SK-N-SH (cell line): ENCODE data around the gene TECR. TPM values are rescaled to one million over a fixed set of nuclear protein-coding genes. Genes with fewer than 3 reads are reported as not detected.

Source experiments
- CTCF ChIA-PET: fragments of 300-600, 350-600 bp; formaldehyde crosslinking; extraction: SDS; loops from one replicate; lab custom pipeline; 2021; lab: Yijun Ruan, JAX
- POLR2A ChIA-PET: fragments of 350-600 bp; sonication (Branson Sonifier 250); formaldehyde crosslinking; extraction: SDS; loops from one replicate; lab custom pipeline; 2020; ENCODE audit warnings: antibody characterized with exemption, inconsistent platforms; lab: Yijun Ruan, JAX
- DNase-seq: peaks from one replicate; pipeline ENCODE4 v3.0.0; 2012
- H2AFZ ChIP-seq: fragments of 200-600 bp; sonication (generic); 2 replicates; pipeline ENCODE4 v1.8.1; 2016; ENCODE audit warnings: antibody characterized with exemption, mild to moderate bottlenecking, low read depth
- H3F3A ChIP-seq: fragments of 200-600 bp; sonication (generic); replicated peaks from 2 replicates; pipeline ENCODE3; 2016; ENCODE audit warnings: antibody characterized with exemption, mild to moderate bottlenecking; ENCODE audit not compliant: insufficient read depth
- H3K27ac ChIP-seq, 2 experiments: fragments of 200-500 bp in 1 of 2; fragments of 200-600 bp in 1 of 2; sonication (Bioruptor generic) in 1 of 2; sonication (generic), shearing (Covaris generic) in 1 of 2; 2 replicates each; pipeline versions ENCODE4 v1.5.1 to v1.6.1; 2014 to 2016; ENCODE audit warnings: low read depth in 2 of 2, inconsistent platforms in 1 of 2, low read length in 1 of 2, mild to moderate bottlenecking in 1 of 2, mixed read lengths in 1 of 2
- H3K27me3 ChIP-seq: fragments of 200-600 bp; sonication (generic), shearing (Covaris generic); 2 replicates; pipeline ENCODE4 v1.6.1; 2016; ENCODE audit warnings: mixed run types; ENCODE audit not compliant: insufficient read depth
- H3K36me3 ChIP-seq, 2 experiments: fragments of 200-500 bp in 1 of 2; fragments of 200-600 bp in 1 of 2; sonication (Bioruptor generic) in 1 of 2; sonication (generic) in 1 of 2; replicated peaks in 1 of 2; 2 replicates each; pipeline versions ENCODE3 to v1.5.1; 2014 to 2016; ENCODE audit warnings: low read length in 1 of 2, mild to moderate bottlenecking in 1 of 2; ENCODE audit not compliant: insufficient read depth in 2 of 2, control insufficient read depth in 1 of 2
- H3K4me1 ChIP-seq, 2 experiments: fragments of 200-500 bp in 1 of 2; fragments of 200-600 bp in 1 of 2; sonication (Bioruptor generic) in 1 of 2; sonication (generic), shearing (Covaris generic) in 1 of 2; 2 replicates each; pipeline versions ENCODE4 v1.5.1 to v1.6.1; 2014 to 2016; ENCODE audit warnings: low read depth in 1 of 2, low read length in 1 of 2, mixed run types in 1 of 2; ENCODE audit not compliant: insufficient read depth in 2 of 2, control insufficient read depth in 1 of 2
- H3K4me2 ChIP-seq: fragments of 200-600 bp; sonication (generic), shearing (Covaris generic); 2 replicates; pipeline ENCODE4 v1.6.1; 2017; ENCODE audit warnings: mixed run types
- H3K4me3 ChIP-seq, 2 experiments: fragments of 200-500 bp in 1 of 2; fragments of 200-600 bp in 1 of 2; sonication (Bioruptor generic) in 1 of 2; sonication (generic), shearing (Covaris generic) in 1 of 2; 2 replicates each; pipeline versions ENCODE4 v1.5.1 to v1.8.1; 2014 to 2016; ENCODE audit warnings: low read depth in 2 of 2, inconsistent platforms in 1 of 2, low read length in 1 of 2, mild to moderate bottlenecking in 1 of 2, mixed read lengths in 1 of 2, moderate library complexity in 1 of 2
- H3K79me2 ChIP-seq: fragments of 200-600 bp; sonication (generic); 2 replicates; pipeline ENCODE4 v1.8.1; 2017; ENCODE audit warnings: mild to moderate bottlenecking; ENCODE audit not compliant: insufficient read depth
- H3K9ac ChIP-seq: fragments of 200-600 bp; sonication (generic); 2 replicates; pipeline ENCODE4 v1.6.1; 2017; ENCODE audit warnings: mixed run types
- H3K9me2 ChIP-seq: fragments of 200-600 bp; sonication (generic); 2 replicates; pipeline ENCODE4 v1.6.1; 2017; ENCODE audit warnings: mixed run types
- H3K9me3 ChIP-seq: fragments of 200-600 bp; sonication (generic); 2 replicates; pipeline ENCODE4 v1.6.1; 2017; ENCODE audit warnings: mixed run types, mild to moderate bottlenecking, moderate library complexity
- H4K20me1 ChIP-seq: fragments of 200-600 bp; sonication (generic); 2 replicates; pipeline ENCODE4 v1.6.1; 2017; ENCODE audit warnings: mild to moderate bottlenecking, mixed run types; ENCODE audit not compliant: insufficient read depth
- CHD2 ChIP-seq: fragments of 150-350 bp; IDR thresholded peaks from 2 replicates; pipeline ENCODE4 v1.6.1; 2018; ENCODE audit warnings: low read length; ENCODE audit not compliant: partially characterized antibody
- EP300 ChIP-seq, 2 experiments: IDR thresholded peaks; 2 replicates each; pipeline versions ENCODE4 v1.4.0 to v1.6.1; 2012; ENCODE audit warnings: borderline replicate concordance in 1 of 2, low read depth in 1 of 2, low read length in 1 of 2
- EZH2phosphoT487 ChIP-seq: fragments of 200-600 bp; sonication (generic); IDR thresholded peaks from 2 replicates; pipeline ENCODE4 v1.6.1; 2017; ENCODE audit warnings: low read depth, mixed run types, mild to moderate bottlenecking, antibody characterized with exemption, moderate library complexity, borderline replicate concordance
- FOXM1 ChIP-seq: IDR thresholded peaks from 2 replicates; pipeline ENCODE4 v1.4.0; 2012; ENCODE audit warnings: low read depth, mild to moderate bottlenecking
- IRF3 ChIP-seq: fragments of 150-350 bp; IDR thresholded peaks from 2 replicates; pipeline ENCODE4 v1.6.1; 2016; ENCODE audit warnings: mild to moderate bottlenecking, low read depth, low read length
- JUND ChIP-seq: IDR thresholded peaks from 2 replicates; pipeline ENCODE4 v1.4.0; 2012
- MAX ChIP-seq: IDR thresholded peaks from 2 replicates; pipeline ENCODE4 v1.4.0; 2012; ENCODE audit warnings: low read depth
- MEF2A ChIP-seq: IDR thresholded peaks from 2 replicates; pipeline ENCODE4 v1.4.0; 2012; ENCODE audit warnings: low read depth, borderline replicate concordance
- MXI1 ChIP-seq: IDR thresholded peaks from 2 replicates; pipeline ENCODE4 v1.6.1; 2012; ENCODE audit warnings: mild to moderate bottlenecking, low read depth, low read length, improper control_type of control experiment
- NFIC ChIP-seq: IDR thresholded peaks from 2 replicates; pipeline ENCODE4 v1.4.0; 2012; ENCODE audit warnings: borderline replicate concordance
- PBX3 ChIP-seq: IDR thresholded peaks from 2 replicates; pipeline ENCODE4; 2012
- POLR2AphosphoS5 ChIP-seq: IDR thresholded peaks from 2 replicates; pipeline ENCODE4 v1.6.1; 2012; ENCODE audit warnings: low read depth, low read length
- RCOR1 ChIP-seq: fragments of 150-350 bp; IDR thresholded peaks from 2 replicates; pipeline ENCODE4 v1.6.1; 2017; ENCODE audit warnings: antibody characterized with exemption, low read length
- RXRA ChIP-seq: IDR thresholded peaks from 2 replicates; pipeline ENCODE4 v1.4.0; 2012; ENCODE audit warnings: low read depth, mild to moderate bottlenecking, borderline replicate concordance
- TEAD4 ChIP-seq: IDR thresholded peaks from 2 replicates; pipeline ENCODE4 v1.4.0; 2012; ENCODE audit warnings: mild to moderate bottlenecking, borderline replicate concordance; ENCODE audit not compliant: insufficient read depth
- USF1 ChIP-seq: IDR thresholded peaks from 2 replicates; pipeline ENCODE4 v1.4.0; 2012; ENCODE audit warnings: low read depth, borderline replicate concordance
- USF2 ChIP-seq: fragments of 150-350 bp; IDR thresholded peaks from 2 replicates; pipeline ENCODE4 v1.6.1; 2017; ENCODE audit warnings: antibody characterized with exemption, low read length, low read depth, borderline replicate concordance
- ZBTB33 ChIP-seq: IDR thresholded peaks from 2 replicates; pipeline ENCODE4 v1.4.0; 2012; ENCODE audit warnings: low read depth, borderline replicate concordance
- WGBS: methylation state at CpG from one replicate; pipeline ENCODE4 v1.1.6; 2017; ENCODE audit warnings: low lambda C conversion rate; 5-methylcytosine and 5-hydroxymethylcytosine counted together
- polyA plus RNA-seq, 3 experiments: library from polyadenylated mRNA; depleted of rRNA; stranded (reverse); fragments of >200 nt; gene quantifications; 2 replicates each; pipeline ENCODE4 v1.2.3, GENCODE V29; 2012

The TECR gene
- polyA plus RNA-seq, 1 of the 3 experiments (the other 2 are of a cell fraction) = 110 TPM

GRCh38 chr19:14528419-14529253, 758 bp upstream of the TECR start:
- H3K27ac ChIP-seq = peak overlapping the region; percentile 18 to 52; a peak in 2 of 4 replicates
- peak overlapping the region; percentile 92 for H2AFZ ChIP-seq
- H3K9me2 ChIP-seq = no peaks in the 10 kb centered on the region
- no peaks in the 10 kb centered on the region for H4K20me1 ChIP-seq
- H3K4me2 ChIP-seq = peak overlapping the region; percentile 81
- H3K36me3 ChIP-seq = no peaks in the 10 kb centered on the region
- no peaks in the 10 kb centered on the region for H3K27me3 ChIP-seq
- CTCF ChIA-PET = interaction anchor here (0.6 to 0.9 kb wide), 2 partner anchors 49 to 1690 kb away, joined by 3 read pairs; no protein-coding TSS in a partner anchor
- H3K9ac ChIP-seq = peak overlapping the region; percentile 62
- H3F3A ChIP-seq = peaks cover 25% of the 10 kb centered on the region
- peaks cover 8 to 12% of the 10 kb centered on the region in 2 experiments; a peak in 3 of 4 replicates for H3K4me1 ChIP-seq
- H3K79me2 ChIP-seq = peaks cover 40% of the 10 kb centered on the region
- DNase-seq = no peak
- WGBS = 18% methylated on average over 32 of the region's 39 CpGs
- TF ChIP-seq USF1 (0 out of 2 replicates have a peak, but pooled peaks have one; percentile 14), TEAD4 (no peak)
- peak overlapping the region; percentile 75 for H3K4me3 ChIP-seq
- POLR2A ChIA-PET = interaction anchor here (1.0 kb wide), 1 partner anchor 10 kb away, joined by 3 read pairs; no protein-coding TSS in a partner anchor
- no peaks in the 10 kb centered on the region for H3K9me3 ChIP-seq

- Histone ChIP-seq H4K20me1 (no peaks in the 10 kb centered on the region), H3K4me1 (peaks cover 12 to 15% of the 10 kb centered on the region in 2 experiments; a peak in 3 of 4 replicates), H3K9me2 (no peaks in the 10 kb centered on the region), H3K27ac (peak overlapping the region; percentile 74 to 89; a peak in 3 of 4 replicates), H3K36me3 (no peaks in the 10 kb centered on the region), H3K27me3 (no peaks in the 10 kb centered on the region), H3K4me2 (peak overlapping the region; percentile 94), H3K9me3 (no peaks in the 10 kb centered on the region), H3K79me2 (peaks cover 52% of the 10 kb centered on the region), H3K9ac (peak overlapping the region; percentile 76), H3K4me3 (peak overlapping the region; percentile 75 to 91), H3F3A (peaks cover 25% of the 10 kb centered on the region), H2AFZ (peak overlapping the region; percentile 86)
- DNase-seq = no peak
- ChIA-PET POLR2A (no interaction called here), CTCF (interaction anchor here (2.0 kb wide), 1 partner anchor 27 kb away, joined by 6 read pairs; no protein-coding TSS in a partner anchor)
- 7% methylated on average over 9 of the region's 18 CpGs for WGBS
- TF ChIP-seq EZH2phosphoT487 (no peak), POLR2AphosphoS5 (no peak), IRF3 (no peak), EP300 (IDR thresholded peaks at IDR 0.05; ENCODE audit: borderline replicate concordance in 1 of 2, low read depth in 1 of 2, low read length in 1 of 2) (no peak), ZBTB33 (no peak), FOXM1 (no peak), RXRA (no peak), MEF2A (no peak), JUND (no peak), NFIC (no peak), MXI1 (no peak), RCOR1 (no peak), PBX3 (no peak), USF1 (no peak), USF2 (no peak), MAX (no peak), CHD2 (no peak)
Measured at GRCh38 chr19:14530005-14530348, 583 bp downstream of the TECR start.
